NCI-H2227 treated with DMSO at 0.1 percent for 48 hours (cell line): Measurements from ENCODE around the gene GNAT2.

Source experiments
- DNase-seq: peaks from one replicate; lab custom pipeline; 2025; lab: John Stamatoyannopoulos, UW

The GNAT2 gene

DNA sequence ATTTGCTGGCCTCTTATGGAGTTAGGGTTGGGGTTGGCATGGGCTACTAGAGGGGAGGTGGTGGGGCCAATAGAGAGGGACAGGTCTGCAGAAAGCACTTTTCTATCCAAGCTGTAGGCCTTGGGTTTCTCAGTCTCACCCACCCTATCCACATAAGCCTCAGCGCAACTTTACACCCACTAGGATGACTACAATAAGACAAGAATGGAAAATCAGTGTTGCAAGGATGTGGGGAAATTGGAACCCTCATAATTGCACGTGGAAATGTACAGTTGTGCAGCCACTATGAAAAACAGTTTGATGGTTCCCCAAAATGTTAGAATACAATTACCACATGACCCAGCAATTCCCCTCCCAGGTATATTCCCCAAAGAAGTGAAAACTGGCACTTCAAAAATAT lies 22.4 kb upstream of the GNAT2 start:
- no peak for DNase-seq

DNA sequence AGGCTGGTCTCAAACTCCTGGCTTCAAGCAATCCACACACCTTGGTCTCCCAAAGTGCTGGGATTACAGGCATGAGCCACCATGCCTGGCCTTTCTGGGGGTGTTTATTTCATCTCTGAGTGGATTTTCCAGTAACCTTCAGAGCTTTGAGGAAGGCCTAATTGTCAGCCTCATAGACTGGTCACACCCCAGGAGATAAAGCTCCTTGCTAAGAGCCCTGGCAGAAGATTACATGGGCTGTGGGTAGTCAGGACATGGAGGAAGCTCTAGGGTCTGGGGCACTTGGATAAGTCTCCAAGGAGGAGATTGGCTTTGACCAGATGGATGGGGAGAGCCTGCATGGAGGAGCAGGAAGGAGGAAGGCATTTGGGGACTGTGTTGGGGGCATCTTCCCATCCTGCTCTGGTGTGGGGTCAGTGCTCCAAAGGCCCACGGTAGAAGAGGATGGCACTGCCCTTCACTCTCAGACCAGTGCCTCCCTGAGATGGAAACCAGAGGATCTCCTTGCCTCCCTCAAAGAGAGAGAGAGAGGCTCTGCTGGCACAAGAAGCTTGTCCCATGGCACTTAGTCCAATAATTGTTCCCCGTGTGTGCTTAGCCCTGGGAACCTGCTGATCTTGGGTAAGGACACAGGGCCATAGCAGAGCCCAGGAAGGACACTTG lies 21.8 kb upstream of the GNAT2 start:
- no peak for DNase-seq

DNA sequence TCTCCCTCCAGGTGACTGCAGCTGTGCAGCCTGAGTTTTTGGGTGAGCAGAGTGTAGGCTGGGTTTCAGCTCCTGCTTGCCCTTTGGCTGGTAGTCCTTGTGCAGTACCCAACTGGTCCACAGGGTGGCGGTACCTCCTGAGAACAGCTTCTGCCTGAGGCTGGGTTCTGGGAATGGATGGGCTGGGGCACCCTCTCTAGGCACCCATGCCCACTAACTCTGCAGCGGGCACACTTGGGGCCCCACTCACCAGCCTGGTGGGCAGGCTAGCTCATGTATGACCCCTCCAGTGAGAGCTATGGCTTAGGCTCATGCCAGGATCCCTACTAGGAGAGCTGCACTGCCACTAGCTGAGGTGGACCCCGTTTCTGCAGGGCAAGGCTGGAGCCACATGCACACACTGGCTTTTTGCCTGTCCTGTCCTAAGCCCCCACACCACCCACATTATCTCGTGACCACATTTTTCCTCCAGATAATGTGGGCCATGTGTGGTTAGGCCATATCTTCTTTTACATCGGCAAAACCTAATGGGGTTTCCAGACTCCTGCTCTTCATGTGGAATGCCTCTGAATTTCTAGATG lies 21.0 kb upstream of the GNAT2 start:
- peak; percentile 58 for DNase-seq

DNA sequence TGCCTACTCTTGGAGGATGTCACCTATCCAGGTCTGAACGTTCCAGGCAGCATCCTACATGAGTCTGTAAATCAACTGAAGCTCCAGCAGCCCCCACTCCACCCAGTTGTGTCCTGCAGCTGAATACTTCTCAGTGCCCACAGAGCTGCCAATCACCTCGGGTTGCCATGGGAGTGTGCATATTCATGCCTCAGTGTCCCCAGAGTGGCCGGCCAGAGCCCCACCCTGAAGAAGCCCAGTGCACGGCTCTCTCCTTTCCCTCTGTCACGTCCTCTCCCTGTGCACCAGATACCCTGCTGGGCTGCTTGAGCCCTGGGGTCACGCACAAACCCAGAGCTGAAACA lies 20.4 kb upstream of the GNAT2 start:
- no peak for DNase-seq

DNA sequence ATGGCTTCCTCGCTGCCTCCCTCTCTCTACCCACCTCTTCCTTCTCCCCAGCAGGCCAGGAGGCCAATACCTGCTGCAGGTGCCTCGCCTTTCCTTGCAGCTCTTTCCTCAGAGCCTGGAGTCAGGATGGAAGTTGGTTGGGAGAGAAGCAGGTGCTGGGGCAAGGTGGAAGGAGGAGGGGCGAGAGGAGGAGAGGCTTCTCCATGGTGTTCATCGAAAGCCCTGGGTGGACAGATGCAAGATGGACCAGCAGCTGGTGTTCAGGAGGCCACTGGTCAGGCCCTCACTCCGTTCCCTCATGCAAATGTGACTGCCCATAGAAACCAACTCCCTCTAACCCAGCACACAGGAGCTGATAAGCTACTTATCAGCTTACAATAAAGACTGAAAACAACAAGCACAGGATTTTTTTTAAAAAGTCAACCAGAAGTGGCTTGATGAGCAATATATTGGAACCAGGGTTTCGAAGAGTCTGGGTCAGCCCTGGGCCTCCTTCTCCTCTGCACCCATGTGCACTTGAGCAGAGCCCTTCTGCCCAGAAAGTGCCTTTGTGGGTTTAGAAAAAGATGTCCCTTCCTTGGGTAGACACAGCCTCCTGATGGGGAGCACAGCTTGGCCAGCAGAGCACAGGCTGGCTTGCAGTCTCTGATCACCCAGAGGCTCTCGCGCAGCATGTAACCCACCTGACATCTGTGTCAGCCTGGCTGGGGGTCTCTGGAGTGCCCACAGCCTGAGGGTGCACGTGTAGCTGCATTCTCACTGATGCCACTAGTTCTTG lies 19.8 kb upstream of the GNAT2 start:
- no peak for DNase-seq

DNA sequence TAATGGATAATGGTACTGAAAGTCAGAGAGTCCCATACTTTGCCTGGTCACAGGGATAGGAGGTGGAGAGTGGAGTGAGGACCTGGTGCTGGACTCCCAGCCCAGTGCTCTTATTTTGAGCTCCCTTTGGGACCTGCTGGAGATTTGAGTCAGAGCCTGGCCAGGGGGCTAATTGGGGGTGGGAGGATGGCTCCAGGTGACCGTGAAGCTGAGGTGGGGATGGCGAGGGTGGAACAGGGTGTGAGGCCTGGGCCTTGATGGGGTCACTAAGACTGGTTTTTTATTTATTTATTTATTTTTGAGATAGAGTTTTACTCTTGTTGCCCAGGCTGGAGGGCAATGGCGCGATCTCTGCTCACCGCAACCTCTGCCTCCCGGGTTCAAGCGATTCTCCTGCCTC lies 18.0 kb upstream of the GNAT2 start:
- DNase-seq: no peak

DNA sequence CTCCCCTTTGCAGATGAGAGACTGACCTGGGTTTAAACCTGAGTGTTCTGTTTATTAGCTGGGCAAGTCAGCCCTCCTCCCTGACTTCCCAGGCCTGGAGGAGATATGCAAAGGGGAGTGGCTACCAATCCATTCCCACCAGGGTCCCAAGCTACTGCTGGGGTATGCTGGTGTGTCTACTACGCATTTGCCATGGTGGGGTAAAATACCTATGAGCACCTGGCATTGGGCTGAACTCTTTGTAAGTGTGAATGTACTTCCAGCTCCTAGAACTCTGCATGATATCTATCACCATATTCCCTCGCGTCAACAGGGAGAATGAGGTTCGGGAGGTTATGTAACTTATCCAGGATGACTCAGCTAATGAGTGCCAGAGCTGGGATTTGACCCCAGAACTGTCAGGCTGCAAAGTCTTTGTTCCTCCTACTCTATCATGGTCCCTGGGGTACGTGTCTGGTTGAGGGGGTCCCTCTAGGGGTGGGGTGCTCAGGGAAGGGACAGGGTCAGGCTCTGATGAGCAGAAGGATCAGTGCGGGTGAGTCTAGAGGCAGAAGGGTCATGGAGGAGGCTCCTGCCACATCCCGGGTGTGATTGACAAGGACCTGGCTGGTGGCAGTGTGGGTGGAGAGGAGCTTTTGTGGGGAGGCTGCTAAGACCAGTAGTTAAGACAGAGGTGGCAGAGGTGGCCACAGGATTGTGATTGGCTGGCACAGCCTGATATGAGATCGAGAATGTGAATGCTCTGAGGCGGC lies 17.0 kb upstream of the GNAT2 start:
- peak; percentile 60 for DNase-seq

DNA sequence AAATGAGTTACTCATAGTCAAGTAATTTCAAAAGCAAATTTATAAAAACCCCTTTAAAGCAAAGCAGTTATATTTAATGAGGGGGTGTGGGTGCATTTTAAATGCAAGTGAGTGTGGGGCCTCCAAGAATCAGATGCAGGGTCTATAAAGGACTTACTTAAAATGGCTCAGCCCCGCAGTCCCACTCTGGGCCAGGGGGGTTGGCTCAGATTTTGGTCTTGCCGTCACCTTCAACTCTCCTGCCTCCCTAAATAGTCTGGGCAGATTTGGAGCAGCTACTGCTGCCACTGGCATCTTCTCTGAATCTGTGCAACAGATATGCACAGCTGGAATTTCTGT lies 16.4 kb upstream of the GNAT2 start:
- DNase-seq: no peak

DNA sequence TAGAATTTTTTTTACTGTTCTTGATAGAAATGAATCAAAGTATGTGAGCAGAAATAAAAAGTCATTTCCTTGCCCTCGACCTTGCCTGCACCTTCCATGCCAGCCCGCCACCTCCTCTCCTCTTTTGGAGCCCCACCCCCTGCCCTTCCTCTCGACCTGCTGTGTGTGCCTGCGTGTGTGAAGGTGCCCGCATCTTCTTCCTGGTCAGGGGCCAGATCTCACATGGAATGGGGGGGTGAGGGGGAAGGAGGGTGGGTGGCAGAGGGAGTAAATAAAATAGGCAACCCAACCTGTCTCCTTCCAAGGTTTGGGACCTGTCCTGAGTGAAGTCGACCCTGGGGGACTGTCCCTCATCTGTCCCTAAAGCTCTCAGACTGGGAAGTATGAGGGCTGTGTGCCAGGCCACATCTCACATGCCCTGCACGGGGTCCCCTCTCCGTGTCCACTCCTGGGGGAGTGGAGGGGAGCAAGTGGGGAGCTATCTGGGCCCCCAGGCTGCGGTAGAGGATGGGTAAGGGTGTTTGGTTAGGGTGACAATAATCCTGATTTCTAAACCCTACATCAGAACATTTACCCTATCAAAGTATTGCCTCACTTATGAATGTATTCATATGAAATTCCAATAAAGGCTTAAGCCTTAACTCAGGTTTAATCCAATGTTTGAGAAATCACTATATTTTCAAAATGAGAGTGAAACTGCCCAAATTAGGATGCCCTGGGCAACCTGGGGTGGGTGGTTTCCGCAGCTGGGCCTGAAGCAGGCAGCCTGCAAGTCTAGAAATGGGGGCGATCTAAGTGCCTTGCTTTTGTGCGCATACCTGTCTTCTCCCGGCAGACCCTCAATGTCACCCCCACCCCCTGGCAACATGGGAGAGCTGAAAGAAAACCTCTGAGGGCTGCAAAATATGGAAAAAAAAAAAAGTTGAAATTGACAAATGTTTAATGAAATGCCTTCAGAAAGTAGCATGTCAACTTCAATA lies 15.6 kb upstream of the GNAT2 start:
- DNase-seq: no peak

DNA sequence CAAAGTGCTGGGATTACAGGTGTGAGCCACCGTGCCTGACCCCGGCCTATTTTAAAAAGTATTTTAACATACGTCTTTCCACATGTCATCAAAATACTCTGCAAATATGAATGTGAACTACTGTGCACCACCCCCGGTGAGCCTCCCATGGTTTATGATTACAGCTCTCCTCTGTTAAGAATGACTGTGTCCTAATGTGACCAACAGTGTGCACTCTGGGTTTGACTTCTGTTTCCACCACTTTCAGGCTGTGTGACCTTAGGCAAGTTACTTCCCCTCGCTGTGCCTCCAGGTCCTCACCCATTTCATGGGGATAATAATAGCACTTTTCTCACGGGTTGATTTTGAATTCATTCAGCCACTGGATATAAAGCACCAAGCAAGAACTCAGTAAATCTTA lies 14.9 kb upstream of the GNAT2 start:
- no peak for DNase-seq

DNA sequence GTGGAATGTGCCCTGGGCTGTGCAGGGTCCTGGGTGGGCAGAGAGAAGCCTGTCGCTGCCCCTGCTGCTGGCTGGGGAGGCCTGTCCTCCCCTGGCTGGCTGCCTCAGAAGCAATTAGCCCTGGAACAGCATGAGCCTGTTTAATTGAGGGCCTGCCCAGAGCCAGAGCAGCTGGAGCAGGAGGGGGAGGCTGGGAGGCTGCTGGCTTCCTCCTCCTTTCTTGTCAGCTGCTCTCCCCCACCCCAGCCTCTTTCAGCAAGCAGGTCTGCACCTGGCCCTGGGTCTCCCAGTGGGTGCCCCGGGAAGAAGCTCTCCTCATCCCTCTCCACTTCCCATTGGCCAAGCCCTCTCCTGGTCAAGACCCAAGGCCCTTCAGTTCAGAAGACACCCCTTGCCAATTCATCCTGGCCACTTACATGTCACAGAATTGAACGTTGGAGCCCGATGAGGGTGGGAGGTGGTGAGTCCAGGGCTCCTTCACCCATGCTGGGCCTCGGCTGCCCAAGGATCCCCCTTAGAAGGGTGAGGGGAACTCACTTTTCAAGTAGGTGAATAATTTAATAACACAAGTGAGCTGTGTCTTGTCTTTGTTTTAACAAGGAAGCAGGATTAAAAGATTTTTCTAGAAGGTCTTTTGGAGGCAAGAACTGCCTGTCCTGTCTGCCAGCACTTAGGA lies 13.4 kb upstream of the GNAT2 start:
- DNase-seq: peak; percentile 70

DNA sequence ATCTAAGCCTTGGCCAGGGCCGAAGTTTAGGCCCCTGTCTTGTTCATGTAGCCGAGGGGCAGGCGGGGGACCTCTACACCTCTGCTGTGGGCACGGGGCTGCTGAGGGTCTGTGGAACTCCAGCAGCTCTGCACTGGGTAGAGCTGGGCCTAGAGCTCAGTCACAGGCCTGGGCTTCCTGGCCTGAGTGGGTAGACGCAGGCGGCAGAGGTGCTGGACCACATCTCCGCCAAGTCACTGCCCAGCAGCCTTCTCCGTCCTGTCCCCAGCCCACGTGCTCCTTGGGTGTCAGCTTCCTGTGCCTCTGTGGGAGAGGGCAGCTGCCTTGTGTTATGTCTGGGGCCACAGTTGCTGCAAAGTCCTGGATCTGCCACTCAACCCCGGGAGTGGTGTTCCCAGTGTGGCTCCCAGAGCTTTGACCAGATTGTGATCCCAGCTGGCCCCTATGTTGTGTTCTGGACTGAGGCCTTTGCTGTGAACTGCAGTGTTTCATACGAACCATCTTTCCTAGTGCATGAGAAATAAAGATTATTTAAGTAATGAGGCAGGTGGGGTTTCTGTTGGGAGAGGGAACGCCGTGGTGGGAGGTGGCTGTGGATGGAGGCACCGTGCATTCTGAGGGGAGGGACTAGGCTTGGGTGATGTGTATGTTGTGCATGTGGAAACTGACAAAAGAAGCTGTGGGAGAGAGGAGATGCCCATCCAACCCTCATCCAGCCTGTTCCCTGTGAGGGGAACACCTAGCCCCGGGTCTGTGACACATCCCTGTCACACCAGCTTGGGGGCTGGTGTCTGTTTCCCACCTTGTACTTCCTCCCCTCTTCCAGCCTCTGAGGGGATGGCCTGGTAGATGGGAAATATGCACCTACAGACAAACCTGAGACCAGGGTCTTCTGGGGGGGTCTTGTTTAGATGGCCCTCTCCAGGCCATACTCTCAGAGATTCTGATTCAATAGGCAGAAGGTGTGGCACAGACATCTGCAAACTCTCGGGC lies 12.4 kb upstream of the GNAT2 start:
- DNase-seq: no peak

DNA sequence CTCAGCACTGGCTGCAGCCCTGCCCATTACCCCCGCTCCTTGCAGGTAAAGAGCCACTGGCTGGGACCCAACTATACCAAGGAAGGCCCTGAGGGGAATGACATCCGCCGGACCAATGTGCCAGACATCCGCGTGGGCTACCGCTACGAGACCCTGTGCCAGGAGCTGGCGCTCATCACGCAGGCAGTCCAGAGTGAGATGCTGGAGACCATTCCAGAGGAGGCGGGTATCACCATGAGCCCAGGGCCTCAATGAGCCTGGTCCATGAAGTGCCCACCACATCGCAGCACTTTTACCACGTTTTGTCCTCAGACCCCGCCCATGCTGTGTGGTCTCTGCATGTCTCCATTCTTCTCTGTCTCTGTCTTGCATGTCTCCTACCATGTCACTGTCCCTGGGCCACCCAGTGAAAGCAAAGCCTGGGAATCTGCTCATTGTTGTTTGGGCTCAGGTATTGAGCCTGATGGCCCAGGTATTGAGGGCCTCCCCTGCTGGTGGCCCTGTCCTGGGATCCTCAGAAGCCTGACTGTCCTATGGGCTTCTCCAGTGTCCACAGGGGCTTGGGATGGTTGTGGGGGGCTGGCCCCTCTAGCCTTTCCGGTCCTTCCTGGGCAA lies 11.6 kb upstream of the GNAT2 start:
- no peak for DNase-seq

DNA sequence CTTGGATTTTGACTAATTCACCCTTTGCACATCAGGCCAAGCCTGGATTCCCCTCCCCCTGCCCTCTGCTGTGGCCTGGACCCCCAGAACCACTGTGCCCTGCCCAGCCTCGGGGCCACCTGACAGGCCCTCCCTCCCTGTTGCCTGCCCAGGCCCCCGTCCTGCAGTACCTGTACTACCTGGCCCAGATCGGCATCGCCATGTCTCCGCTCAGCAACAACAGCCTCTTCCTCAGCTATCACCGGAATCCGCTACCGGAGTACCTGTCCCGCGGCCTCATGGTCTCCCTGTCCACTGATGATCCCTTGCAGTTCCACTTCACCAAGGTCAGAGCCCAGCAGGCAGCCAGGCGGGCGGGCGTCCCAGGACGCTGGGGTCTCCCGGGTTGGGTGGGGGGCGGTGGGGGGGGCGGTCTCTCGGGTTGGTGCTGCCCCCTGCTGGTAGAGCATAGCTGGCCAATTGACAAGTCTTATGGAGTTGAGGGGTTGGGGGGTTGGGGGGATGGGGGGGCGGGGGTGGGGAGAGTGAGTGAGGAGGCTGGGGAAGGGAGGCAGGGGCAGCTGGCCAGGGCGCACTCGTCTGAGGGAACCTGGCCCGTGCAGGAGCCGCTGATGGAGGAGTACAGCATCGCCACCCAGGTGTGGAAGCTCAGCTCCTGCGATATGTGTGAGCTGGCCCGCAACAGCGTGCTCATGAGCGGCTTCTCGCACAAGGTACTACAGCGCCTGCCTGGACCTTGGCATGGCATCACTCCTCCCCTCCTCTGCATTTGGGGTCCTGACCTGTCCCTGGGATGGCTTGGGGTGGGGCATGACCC lies 10.9 kb upstream of the GNAT2 start:
- no peak for DNase-seq

DNA sequence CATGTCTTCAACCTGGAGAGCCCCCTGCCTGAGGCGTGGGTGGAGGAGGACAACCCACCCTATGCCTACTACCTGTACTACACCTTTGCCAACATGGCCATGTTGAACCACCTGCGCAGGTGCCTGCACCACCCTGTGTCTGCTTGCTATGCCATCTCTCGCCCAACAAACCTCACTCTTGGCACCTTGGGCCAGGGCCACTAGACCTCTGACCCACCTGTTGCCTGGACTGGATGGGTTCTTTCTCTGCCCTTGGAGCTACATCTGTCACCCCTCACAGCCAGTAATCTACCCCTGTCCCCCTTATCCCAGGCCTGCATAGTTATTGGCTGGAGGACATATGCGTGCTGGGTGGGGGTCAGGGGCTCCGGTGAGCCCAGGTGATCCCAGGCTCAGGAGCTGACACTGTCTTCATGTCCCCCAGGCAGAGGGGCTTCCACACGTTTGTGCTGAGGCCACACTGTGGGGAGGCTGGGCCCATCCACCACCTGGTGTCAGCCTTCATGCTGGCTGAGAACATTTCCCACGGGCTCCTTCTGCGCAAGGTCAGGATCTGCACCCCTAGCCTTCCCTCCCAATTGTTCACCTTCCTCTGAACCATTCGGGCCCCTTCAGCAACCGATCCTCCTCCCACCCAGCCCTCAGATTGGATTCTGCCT lies 10.1 kb upstream of the GNAT2 start:
- DNase-seq: no peak

DNA sequence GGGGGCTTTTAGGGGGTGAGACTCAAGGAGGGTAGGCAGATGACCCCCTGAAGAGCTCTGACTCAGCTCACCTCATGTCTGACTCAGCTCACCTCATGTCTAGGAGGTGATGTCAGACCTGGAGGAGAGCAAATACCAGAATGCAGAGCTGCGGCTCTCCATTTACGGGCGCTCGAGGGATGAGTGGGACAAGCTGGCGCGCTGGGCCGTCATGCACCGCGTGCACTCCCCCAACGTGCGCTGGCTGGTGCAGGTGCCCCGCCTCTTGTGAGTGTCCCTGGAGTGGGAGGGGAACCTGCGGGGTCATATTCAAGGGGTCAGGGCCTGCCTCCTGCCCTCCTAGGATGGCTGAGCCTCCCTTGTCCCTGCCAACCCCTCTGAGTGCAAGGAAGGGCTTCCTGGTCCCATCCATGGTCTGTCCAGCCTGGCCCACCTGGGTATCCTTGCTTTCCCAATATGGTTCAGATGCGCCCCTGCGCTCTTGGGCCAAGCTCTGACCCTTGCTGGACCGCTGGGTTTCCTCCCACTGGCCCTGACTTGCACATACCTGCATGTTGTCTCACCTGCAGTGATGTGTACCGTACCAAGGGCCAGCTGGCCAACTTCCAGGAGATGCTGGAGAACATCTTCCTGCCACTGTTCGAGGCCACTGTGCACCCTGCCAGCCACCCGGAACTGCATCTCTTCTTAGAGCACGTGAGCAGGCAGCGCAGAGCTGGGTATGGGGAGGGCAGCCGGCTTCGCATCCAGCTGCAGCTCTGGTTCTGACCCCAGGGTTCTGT lies 9.3 kb upstream of the GNAT2 start:
- DNase-seq: no peak

DNA sequence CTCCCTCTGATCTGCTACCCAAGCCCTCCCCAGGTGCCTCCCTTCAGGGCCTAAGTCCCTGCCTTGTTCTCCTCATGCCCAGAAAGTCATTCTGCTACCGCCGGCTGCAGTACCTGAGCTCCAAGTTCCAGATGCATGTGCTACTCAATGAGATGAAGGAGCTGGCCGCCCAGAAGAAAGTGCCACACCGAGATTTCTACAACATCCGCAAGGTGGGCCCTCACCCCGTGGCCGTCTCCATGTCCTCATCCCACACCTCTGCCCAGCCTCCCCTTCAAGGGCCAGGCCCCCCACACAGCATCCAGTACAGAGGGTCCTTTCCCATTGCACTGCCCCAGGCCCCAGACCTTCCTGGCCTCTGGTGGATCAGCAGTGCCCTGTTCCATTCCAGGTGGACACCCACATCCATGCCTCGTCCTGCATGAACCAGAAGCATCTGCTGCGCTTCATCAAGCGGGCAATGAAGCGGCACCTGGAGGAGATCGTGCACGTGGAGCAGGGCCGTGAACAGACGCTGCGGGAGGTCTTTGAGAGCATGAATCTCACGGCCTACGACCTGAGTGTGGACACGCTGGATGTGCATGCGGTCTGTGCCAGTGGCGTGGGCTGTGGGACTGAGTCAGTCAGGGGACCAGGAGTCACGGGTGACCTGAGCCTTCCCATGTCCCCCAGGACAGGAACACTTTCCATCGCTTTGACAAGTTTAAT lies 8.4 kb upstream of the GNAT2 start:
- DNase-seq: no peak
